Thyroid gland (tissue), 4 donors: ENCODE data around the gene MAEA.

Source experiments
- CTCF ChIP-seq, 6 experiments: fragments of 200-600 bp in 3 of 6; fragments of 450-650 bp in 3 of 6; sonication (generic) in 3 of 6; IDR thresholded peaks; one replicate each; pipeline ENCODE4 v1.5.1; 2016 to 2019; ENCODE audit warnings: antibody characterized with exemption in 6 of 6, mild to moderate bottlenecking in 2 of 6, inconsistent platforms in 1 of 6, moderate library complexity in 1 of 6
- POLR2A ChIP-seq, 2 donors: fragments of 450-650 bp; IDR thresholded peaks; one replicate each; pipeline ENCODE4 v1.6.1; 2017; ENCODE audit warnings: antibody characterized with exemption in 2 of 2, mild to moderate bottlenecking in 2 of 2, moderate library complexity in 1 of 2

- TF ChIP-seq CTCF (IDR thresholded peaks at IDR 0.05) (no peak), POLR2A (IDR thresholded peaks at IDR 0.05) (no peak)
Observed at GRCh38 chr4:1310796-1311631, 21.3 kb downstream of the MAEA start.
